CD14-positive monocyte (primary cell): ENCODE results near the gene ZNF512. TPM values are rescaled to one million over a fixed set of nuclear protein-coding genes. Genes with fewer than 3 reads are reported as not detected.

Source experiments
- DNase-seq, 3 donors: peaks; one replicate each; pipeline ENCODE4 v3.0.0-alpha.2; 2011 to 2022
- H2AFZ ChIP-seq: 2 replicates; pipeline ENCODE4 v1.6.0; 2012; ENCODE audit warnings: mild to moderate bottlenecking, low read depth, low read length, inconsistent platforms; ENCODE audit not compliant: insufficient read depth, poor library complexity, severe bottlenecking
- H3K27ac ChIP-seq, 2 donors: 1 replicate in 1 of 2; 2 replicates in 1 of 2; pipeline ENCODE4 v1.5.1; 2012 to 2013; ENCODE audit warnings: low read length in 2 of 2, control low read depth in 1 of 2, inconsistent platforms in 1 of 2, low read depth in 1 of 2, mild to moderate bottlenecking in 1 of 2
- H3K27me3 ChIP-seq, 2 donors: one replicate each; pipeline versions ENCODE4 v1.6.0 to v1.6.1; 2011 to 2013; ENCODE audit warnings: low read length in 2 of 2; ENCODE audit not compliant: control insufficient read depth in 2 of 2, insufficient read depth in 2 of 2
- H3K36me3 ChIP-seq, 2 donors: replicated peaks in 1 of 2; 1 replicate in 1 of 2; 2 replicates in 1 of 2; pipeline versions ENCODE4 v1.5.1 to v1.6.1; 2012 to 2013; ENCODE audit warnings: low read length in 2 of 2, control low read depth in 1 of 2, inconsistent platforms in 1 of 2, mild to moderate bottlenecking in 1 of 2; ENCODE audit not compliant: insufficient read depth in 2 of 2, control insufficient read depth in 1 of 2
- H3K4me1 ChIP-seq, 2 donors: 1 replicate in 1 of 2; 2 replicates in 1 of 2; pipeline versions ENCODE4 v1.5.1 to v1.6.1; 2012 to 2013; ENCODE audit warnings: low read length in 2 of 2, control low read depth in 1 of 2, inconsistent platforms in 1 of 2, mild to moderate bottlenecking in 1 of 2, moderate library complexity in 1 of 2; ENCODE audit not compliant: insufficient read depth in 2 of 2, control insufficient read depth in 1 of 2
- H3K4me2 ChIP-seq: replicated peaks from 2 replicates; pipeline ENCODE3; 2012; ENCODE audit warnings: low read length, moderate library complexity, mild to moderate bottlenecking; ENCODE audit not compliant: poor library complexity, severe bottlenecking; ENCODE audit errors: extremely low read depth
- H3K4me3 ChIP-seq, 3 experiments: fragments of 200-600 bp in 1 of 3; sonication (generic) in 1 of 3; replicated peaks in 1 of 3; 1 replicate in 2 of 3; 2 replicates in 1 of 3; pipeline ENCODE4 v1.5.1; 2011 to 2013; ENCODE audit warnings: low read length in 3 of 3, mild to moderate bottlenecking in 3 of 3, control low read depth in 2 of 3, low read depth in 2 of 3, inconsistent platforms in 1 of 3, moderate library complexity in 1 of 3
- H3K79me2 ChIP-seq: 2 replicates; pipeline ENCODE4 v1.6.0; 2012; ENCODE audit warnings: mild to moderate bottlenecking, control low read depth, inconsistent platforms, low read length, moderate library complexity; ENCODE audit not compliant: insufficient read depth
- H3K9ac ChIP-seq: 2 replicates; pipeline ENCODE4 v1.6.0; 2017; ENCODE audit warnings: low read length, mild to moderate bottlenecking; ENCODE audit not compliant: insufficient read depth, poor library complexity, severe bottlenecking
- H3K9me3 ChIP-seq, 2 donors: replicated peaks in 1 of 2; 1 replicate in 1 of 2; 2 replicates in 1 of 2; pipeline versions ENCODE4 v1.5.1 to v1.6.1; 2012 to 2013; ENCODE audit warnings: low read length in 2 of 2, control low read depth in 1 of 2; ENCODE audit not compliant: control insufficient read depth in 1 of 2, insufficient read depth in 1 of 2
- H4K20me1 ChIP-seq: 2 replicates; pipeline ENCODE4 v1.6.0; 2012; ENCODE audit warnings: mild to moderate bottlenecking, low read length, control low read depth, moderate library complexity; ENCODE audit not compliant: insufficient read depth
- H3K27ac Mint-ChIP-seq, 7 donors: one replicate each; pipeline ENCODE4 v1.8.0; 2020; ENCODE audit warnings: mild to moderate bottlenecking in 7 of 7, mixed read lengths in 7 of 7, moderate library complexity in 6 of 7, inconsistent platforms in 2 of 7
- H3K27me3 Mint-ChIP-seq, 3 donors: one replicate each; pipeline ENCODE4 v1.8.0; 2021 to 2022; ENCODE audit warnings: low read depth in 3 of 3, mild to moderate bottlenecking in 3 of 3, mixed read lengths in 3 of 3, moderate library complexity in 3 of 3, inconsistent platforms in 1 of 3
- H3K36me3 Mint-ChIP-seq, 2 donors: one replicate each; pipeline ENCODE4 v1.8.0; 2020; ENCODE audit warnings: mixed read lengths in 2 of 2, inconsistent platforms in 1 of 2, mild to moderate bottlenecking in 1 of 2
- H3K4me1 Mint-ChIP-seq: one replicate; pipeline ENCODE4 v1.8.0; 2020; ENCODE audit warnings: mild to moderate bottlenecking, mixed read lengths
- H3K4me3 Mint-ChIP-seq, 2 donors: one replicate each; pipeline ENCODE4 v1.8.0; 2020; ENCODE audit warnings: mild to moderate bottlenecking in 2 of 2, mixed read lengths in 2 of 2, moderate library complexity in 1 of 2
- H3K9me3 Mint-ChIP-seq, 7 donors: one replicate each; pipeline ENCODE4 v1.8.0; 2020 to 2022; ENCODE audit warnings: mixed read lengths in 7 of 7, mild to moderate bottlenecking in 6 of 7, moderate library complexity in 6 of 7, inconsistent platforms in 2 of 7
- CTCF ChIP-seq: fragments of 200-600 bp; IDR thresholded peaks from one replicate; pipeline ENCODE4 v1.8.0; 2022; ENCODE audit warnings: antibody characterized with exemption, mild to moderate bottlenecking
- WGBS: methylation state at CpG from one replicate; pipeline ENCODE4 v1.1.5; 2013; ENCODE audit warnings: missing lambda C conversion rate; ENCODE audit not compliant: insufficient coverage; 5-methylcytosine and 5-hydroxymethylcytosine counted together
- intact Hi-C, 2 donors: fragments of 100-400 bp; cut with micrococcal nuclease; formaldehyde crosslinking; loops; one replicate each; pipeline versions ENCODE4 v1.15.0 to v1.15.1; 2023
- polyA plus RNA-seq, 3 donors: library from polyadenylated mRNA; depleted of rRNA in 1 of 3; unstranded in 2 of 3; stranded (reverse) in 1 of 3; fragments of 300-500 nt in 2 of 3; fragments of >200 nt in 1 of 3; fragmentation: Illumina TruSeq in 2 of 3; gene quantifications; 1 replicate in 2 of 3; 2 replicates in 1 of 3; pipeline ENCODE4 v1.2.3, GENCODE V29; 2012 to 2021
- small RNA-seq: library from RNA; depleted of rRNA; stranded (forward); fragments of <200 nt; gene quantifications from one replicate; pipeline ENCODE3, GENCODE V24; 2012; ENCODE audit warnings: low read depth; ENCODE audit not compliant: insufficient read length

Gene ZNF512
- polyA plus RNA-seq, 3 donors = 6.7 to 13.1 (median 12.8) TPM

- no peaks in the 10 kb centered on the region for H3K27me3 ChIP-seq
- intact Hi-C loops = no loop called here
- no peak overlapping the region for H2AFZ ChIP-seq
- H4K20me1 ChIP-seq = no peaks in the 10 kb centered on the region
- Mint-ChIP-seq H3K4me1 (peaks cover 12% of the 10 kb centered on the region), H3K27ac (no peak overlapping the region), H3K4me3 (no peak overlapping the region), H3K36me3 (peaks cover 62 to 84% of the 10 kb centered on the region in 2 donors), H3K27me3 (peaks cover 0 to 2% (median 0%) of the 10 kb centered on the region in 3 donors), H3K9me3 (no peaks in the 10 kb centered on the region)
- H3K4me1 ChIP-seq = peaks cover 13 to 15% of the 10 kb centered on the region in 2 donors
- 100% methylated on average over 1 of the region's 4 CpGs for WGBS
- TF ChIP-seq CTCF = no peak
- no peak for DNase-seq
- H3K4me3 ChIP-seq = no peak overlapping the region
- H3K4me2 ChIP-seq = no peak overlapping the region
- H3K27ac ChIP-seq = no peak overlapping the region
- no peaks in the 10 kb centered on the region for H3K9me3 ChIP-seq
- peaks cover 7% of the 10 kb centered on the region for H3K79me2 ChIP-seq
- H3K9ac ChIP-seq = no peak overlapping the region
- peaks cover 70 to 79% of the 10 kb centered on the region in 2 donors for H3K36me3 ChIP-seq
Observed at GRCh38 chr2:27671235-27671634, 88.4 kb downstream of the ZNF512 start.

Small RNA genes lying within 50 kb of the gene (small RNA-seq; reads per million reads assigned to genes)
- gene RF00340 = not detected

Other genes with a start within 250 kb of the ZNF512 start
- 10 to 100 TPM; 34.4 to 70.8 (median 41.7) TPM for gene GTF3C2, start 226.3 kb upstream of the ZNF512 start, polyA plus RNA-seq
- 10 to 100 TPM; 29.5 to 42.3 (median 39.3) TPM for gene EIF2B4, start 212.7 kb upstream of the ZNF512 start, polyA plus RNA-seq
- 100 to 1,000 TPM in 2 of 3 donors, 10 to 100 TPM in 1; 86.6 to 338 (median 291) TPM for gene SNX17, start 212.4 kb upstream of the ZNF512 start, polyA plus RNA-seq
- gene ZNF513, start 202.3 kb upstream of the ZNF512 start, polyA plus RNA-seq = 10 to 100 TPM in 1 of 3 donors, 1 to 10 TPM in 2; 2.4 to 36.8 (median 2.6) TPM
- gene PPM1G, start 173.5 kb upstream of the ZNF512 start, polyA plus RNA-seq = 10 to 100 TPM; 31.9 to 54.3 (median 47.3) TPM
- 100 to 1,000 TPM in 2 of 3 donors, 10 to 100 TPM in 1; 95.6 to 108 (median 102) TPM for gene NRBP1, start 154.4 kb upstream of the ZNF512 start, polyA plus RNA-seq
- gene KRTCAP3, start 140.7 kb upstream of the ZNF512 start, polyA plus RNA-seq = 1 to 10 TPM in 1 of 3 donors, not detected in 2; 2.5 TPM
- 10 to 100 TPM in 1 of 3 donors, 1 to 10 TPM in 2; 1.7 to 12.8 (median 3.6) TPM for gene IFT172, start 93.3 kb upstream of the ZNF512 start, polyA plus RNA-seq
- gene FNDC4, start 87.8 kb upstream of the ZNF512 start, polyA plus RNA-seq = not detected
- gene GCKR, start 86.2 kb upstream of the ZNF512 start, polyA plus RNA-seq = not detected
- under 1 TPM; 0.22 to 0.61 (median 0.53) TPM for gene CCDC121, start 46.0 kb downstream of the ZNF512 start, polyA plus RNA-seq
- gene GPN1, start 46.0 kb downstream of the ZNF512 start, polyA plus RNA-seq = 10 to 100 TPM; 16.1 to 49.8 (median 46.8) TPM
- 10 to 100 TPM; 10.7 to 59.0 (median 12.2) TPM for gene SUPT7L, start 80.6 kb downstream of the ZNF512 start, polyA plus RNA-seq
- 10 to 100 TPM; 12.7 to 24.9 (median 18.3) TPM for gene SLC4A1AP, start 80.8 kb downstream of the ZNF512 start, polyA plus RNA-seq
- 100 to 1,000 TPM in 2 of 3 donors, 10 to 100 TPM in 1; 67.4 to 341 (median 331) TPM for gene MRPL33, start 188.7 kb downstream of the ZNF512 start, polyA plus RNA-seq